ENCODE data around the gene DRICH1.

DNA sequence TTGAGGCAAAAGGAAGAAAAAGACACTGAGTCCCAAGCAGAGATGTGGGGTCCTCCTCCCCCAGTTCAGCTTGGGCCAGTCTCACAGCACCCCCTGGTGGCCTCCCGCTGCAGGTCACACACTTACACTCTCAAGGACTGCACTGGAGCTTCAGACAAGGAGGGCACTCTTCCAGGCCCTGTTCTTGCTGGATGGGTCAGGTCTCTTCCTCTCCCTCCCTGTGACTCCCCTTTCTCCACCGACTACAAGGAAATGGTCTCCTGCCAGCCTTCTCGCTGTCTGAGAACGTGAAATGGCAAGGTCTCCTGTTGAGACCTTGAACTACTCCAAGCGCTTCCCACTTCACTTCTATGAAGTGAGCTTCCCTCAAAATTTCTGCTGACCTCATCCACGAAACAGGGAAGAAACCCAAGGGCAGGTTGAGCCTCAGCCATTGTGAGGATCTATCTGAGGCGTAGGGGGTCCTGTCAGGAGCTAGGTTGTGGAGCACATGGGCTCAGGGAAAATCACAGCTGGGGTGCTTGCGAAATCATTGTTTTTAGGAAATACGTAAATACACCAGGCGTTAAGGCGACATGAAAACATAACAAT is 40.8 kb downstream of the DRICH1 start:
- TF ChIP-seq SPI1 (IDR thresholded peaks at IDR 0.05; ENCODE audit: borderline replicate concordance, low read depth), result no peak
- TF ChIP-seq, protein P1, sequence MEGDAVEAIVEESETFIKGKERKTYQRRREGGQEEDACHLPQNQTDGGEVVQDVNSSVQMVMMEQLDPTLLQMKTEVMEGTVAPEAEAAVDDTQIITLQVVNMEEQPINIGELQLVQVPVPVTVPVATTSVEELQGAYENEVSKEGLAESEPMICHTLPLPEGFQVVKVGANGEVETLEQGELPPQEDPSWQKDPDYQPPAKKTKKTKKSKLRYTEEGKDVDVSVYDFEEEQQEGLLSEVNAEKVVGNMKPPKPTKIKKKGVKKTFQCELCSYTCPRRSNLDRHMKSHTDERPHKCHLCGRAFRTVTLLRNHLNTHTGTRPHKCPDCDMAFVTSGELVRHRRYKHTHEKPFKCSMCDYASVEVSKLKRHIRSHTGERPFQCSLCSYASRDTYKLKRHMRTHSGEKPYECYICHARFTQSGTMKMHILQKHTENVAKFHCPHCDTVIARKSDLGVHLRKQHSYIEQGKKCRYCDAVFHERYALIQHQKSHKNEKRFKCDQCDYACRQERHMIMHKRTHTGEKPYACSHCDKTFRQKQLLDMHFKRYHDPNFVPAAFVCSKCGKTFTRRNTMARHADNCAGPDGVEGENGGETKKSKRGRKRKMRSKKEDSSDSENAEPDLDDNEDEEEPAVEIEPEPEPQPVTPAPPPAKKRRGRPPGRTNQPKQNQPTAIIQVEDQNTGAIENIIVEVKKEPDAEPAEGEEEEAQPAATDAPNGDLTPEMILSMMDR (IDR thresholded peaks at IDR 0.05; ENCODE audit: insufficient read depth, low read length), result peak; percentile 86
- TF ChIP-seq, protein P2, sequence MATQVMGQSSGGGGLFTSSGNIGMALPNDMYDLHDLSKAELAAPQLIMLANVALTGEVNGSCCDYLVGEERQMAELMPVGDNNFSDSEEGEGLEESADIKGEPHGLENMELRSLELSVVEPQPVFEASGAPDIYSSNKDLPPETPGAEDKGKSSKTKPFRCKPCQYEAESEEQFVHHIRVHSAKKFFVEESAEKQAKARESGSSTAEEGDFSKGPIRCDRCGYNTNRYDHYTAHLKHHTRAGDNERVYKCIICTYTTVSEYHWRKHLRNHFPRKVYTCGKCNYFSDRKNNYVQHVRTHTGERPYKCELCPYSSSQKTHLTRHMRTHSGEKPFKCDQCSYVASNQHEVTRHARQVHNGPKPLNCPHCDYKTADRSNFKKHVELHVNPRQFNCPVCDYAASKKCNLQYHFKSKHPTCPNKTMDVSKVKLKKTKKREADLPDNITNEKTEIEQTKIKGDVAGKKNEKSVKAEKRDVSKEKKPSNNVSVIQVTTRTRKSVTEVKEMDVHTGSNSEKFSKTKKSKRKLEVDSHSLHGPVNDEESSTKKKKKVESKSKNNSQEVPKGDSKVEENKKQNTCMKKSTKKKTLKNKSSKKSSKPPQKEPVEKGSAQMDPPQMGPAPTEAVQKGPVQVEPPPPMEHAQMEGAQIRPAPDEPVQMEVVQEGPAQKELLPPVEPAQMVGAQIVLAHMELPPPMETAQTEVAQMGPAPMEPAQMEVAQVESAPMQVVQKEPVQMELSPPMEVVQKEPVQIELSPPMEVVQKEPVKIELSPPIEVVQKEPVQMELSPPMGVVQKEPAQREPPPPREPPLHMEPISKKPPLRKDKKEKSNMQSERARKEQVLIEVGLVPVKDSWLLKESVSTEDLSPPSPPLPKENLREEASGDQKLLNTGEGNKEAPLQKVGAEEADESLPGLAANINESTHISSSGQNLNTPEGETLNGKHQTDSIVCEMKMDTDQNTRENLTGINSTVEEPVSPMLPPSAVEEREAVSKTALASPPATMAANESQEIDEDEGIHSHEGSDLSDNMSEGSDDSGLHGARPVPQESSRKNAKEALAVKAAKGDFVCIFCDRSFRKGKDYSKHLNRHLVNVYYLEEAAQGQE (IDR thresholded peaks at IDR 0.05; ENCODE audit: insufficient replicate concordance, low read depth), result no peak
